Mesenchymal stem cell (in vitro differentiated cells and primary cell): ENCODE measurements around the gene ARHGEF17.
A peak's percentile ranks its signal among the peaks of the same experiment; 100 is the strongest.

Experiments used
- DNase-seq: peaks from one replicate; pipeline ENCODE4 v3.0.0-alpha.2; 2013
- H2AFZ ChIP-seq: one replicate; pipeline ENCODE4 v1.6.1; 2013; ENCODE audit warnings: low read depth, mild to moderate bottlenecking, control low read depth, inconsistent platforms, low read length, moderate library complexity
- H2AK5ac ChIP-seq: 2 replicates; pipeline ENCODE4 v1.6.1; 2013; ENCODE audit warnings: low read length, moderate library complexity, mild to moderate bottlenecking, inconsistent platforms; ENCODE audit not compliant: severe bottlenecking
- H2BK120ac ChIP-seq: one replicate; pipeline ENCODE4 v1.6.1; 2013; ENCODE audit warnings: low read depth, mild to moderate bottlenecking, inconsistent platforms, low read length, moderate library complexity
- H2BK12ac ChIP-seq, 2 experiments: one replicate each; pipeline ENCODE4 v1.6.1; 2013; ENCODE audit warnings: inconsistent platforms in 2 of 2, low read length in 2 of 2, mild to moderate bottlenecking in 2 of 2, moderate library complexity in 2 of 2, control low read depth in 1 of 2
- H2BK15ac ChIP-seq: one replicate; pipeline ENCODE4 v1.6.1; 2013; ENCODE audit warnings: mild to moderate bottlenecking, low read depth, inconsistent platforms; ENCODE audit not compliant: poor library complexity, severe bottlenecking
- H2BK5ac ChIP-seq: 2 replicates; pipeline ENCODE4 v1.6.1; 2013; ENCODE audit warnings: low read depth, mild to moderate bottlenecking, low read length, control low read depth, inconsistent platforms; ENCODE audit not compliant: poor library complexity, severe bottlenecking
- H3K14ac ChIP-seq, 2 experiments: one replicate each; pipeline ENCODE4 v1.6.1; 2013; ENCODE audit warnings: inconsistent platforms in 2 of 2, low read length in 2 of 2, control low read depth in 1 of 2, mild to moderate bottlenecking in 1 of 2, moderate library complexity in 1 of 2
- H3K18ac ChIP-seq, 2 experiments: one replicate each; pipeline ENCODE4 v1.6.1; 2013; ENCODE audit warnings: inconsistent platforms in 2 of 2, low read length in 2 of 2, control low read depth in 1 of 2, low read depth in 1 of 2, mild to moderate bottlenecking in 1 of 2
- H3K23ac ChIP-seq, 2 experiments: one replicate each; pipeline ENCODE4 v1.6.1; 2013; ENCODE audit warnings: inconsistent platforms in 2 of 2, low read length in 2 of 2, mild to moderate bottlenecking in 2 of 2, moderate library complexity in 2 of 2, control low read depth in 1 of 2
- H3K27ac ChIP-seq: 2 replicates; pipeline ENCODE4 v1.5.1; 2013; ENCODE audit warnings: mild to moderate bottlenecking, moderate library complexity, low read length, control low read depth, inconsistent platforms; ENCODE audit not compliant: poor library complexity, severe bottlenecking
- H3K27me3 ChIP-seq, 2 experiments: 2 replicates each; pipeline versions ENCODE4 v1.6.1 to v1.7.0; 2013; ENCODE audit warnings: low read length in 2 of 2, mild to moderate bottlenecking in 2 of 2, moderate library complexity in 2 of 2, control low read depth in 1 of 2, inconsistent platforms in 1 of 2; ENCODE audit not compliant: control insufficient read depth in 1 of 2, insufficient read depth in 1 of 2
- H3K36me3 ChIP-seq, 2 experiments: 2 replicates each; pipeline versions ENCODE4 v1.6.1 to v1.7.0; 2013; ENCODE audit warnings: low read length in 2 of 2, control low read depth in 1 of 2, inconsistent platforms in 1 of 2, low read depth in 1 of 2, mild to moderate bottlenecking in 1 of 2; ENCODE audit not compliant: insufficient read depth in 2 of 2, control insufficient read depth in 1 of 2
- H3K4ac ChIP-seq, 2 experiments: one replicate each; pipeline ENCODE4 v1.6.1; 2013; ENCODE audit warnings: inconsistent platforms in 2 of 2, low read length in 2 of 2, mild to moderate bottlenecking in 2 of 2, moderate library complexity in 2 of 2, control low read depth in 1 of 2, low read depth in 1 of 2
- H3K4me1 ChIP-seq: 2 replicates; pipeline ENCODE4 v1.6.1; 2013; ENCODE audit warnings: low read depth, low read length, control low read depth; ENCODE audit not compliant: control insufficient read depth, insufficient read depth
- H3K4me2 ChIP-seq: 2 replicates; pipeline ENCODE4 v1.6.1; 2013; ENCODE audit warnings: low read length, mild to moderate bottlenecking, inconsistent platforms; ENCODE audit not compliant: poor library complexity, severe bottlenecking
- H3K4me3 ChIP-seq, 2 experiments: 2 replicates each; pipeline versions ENCODE4 v1.5.1 to v1.7.0; 2013; ENCODE audit warnings: low read length in 2 of 2, mild to moderate bottlenecking in 2 of 2, control low read depth in 1 of 2, low read depth in 1 of 2; ENCODE audit not compliant: insufficient read depth in 1 of 2
- H3K79me1 ChIP-seq: replicated peaks from 2 replicates; pipeline ENCODE4 v1.6.1; 2013; ENCODE audit warnings: mild to moderate bottlenecking, control low read depth, low read length, inconsistent platforms; ENCODE audit not compliant: poor library complexity, severe bottlenecking
- H3K9ac ChIP-seq: 2 replicates; pipeline ENCODE4 v1.7.0; 2013; ENCODE audit warnings: mild to moderate bottlenecking, low read length, moderate library complexity
- H3K9me3 ChIP-seq: 2 replicates; pipeline ENCODE4 v1.7.0; 2013; ENCODE audit warnings: mild to moderate bottlenecking, low read length; ENCODE audit not compliant: control insufficient read depth
- H4K8ac ChIP-seq: one replicate; pipeline ENCODE4 v1.6.1; 2013; ENCODE audit warnings: inconsistent platforms, mild to moderate bottlenecking, low read length, moderate library complexity
- H4K91ac ChIP-seq: one replicate; pipeline ENCODE4 v1.6.1; 2013; ENCODE audit warnings: mild to moderate bottlenecking, low read length, inconsistent platforms
- WGBS: methylation state at CpG from one replicate; pipeline ENCODE4 v1.1.7; 2013; ENCODE audit warnings: mixed read lengths; 5-methylcytosine and 5-hydroxymethylcytosine counted together

ARHGEF17 gene

DNA sequence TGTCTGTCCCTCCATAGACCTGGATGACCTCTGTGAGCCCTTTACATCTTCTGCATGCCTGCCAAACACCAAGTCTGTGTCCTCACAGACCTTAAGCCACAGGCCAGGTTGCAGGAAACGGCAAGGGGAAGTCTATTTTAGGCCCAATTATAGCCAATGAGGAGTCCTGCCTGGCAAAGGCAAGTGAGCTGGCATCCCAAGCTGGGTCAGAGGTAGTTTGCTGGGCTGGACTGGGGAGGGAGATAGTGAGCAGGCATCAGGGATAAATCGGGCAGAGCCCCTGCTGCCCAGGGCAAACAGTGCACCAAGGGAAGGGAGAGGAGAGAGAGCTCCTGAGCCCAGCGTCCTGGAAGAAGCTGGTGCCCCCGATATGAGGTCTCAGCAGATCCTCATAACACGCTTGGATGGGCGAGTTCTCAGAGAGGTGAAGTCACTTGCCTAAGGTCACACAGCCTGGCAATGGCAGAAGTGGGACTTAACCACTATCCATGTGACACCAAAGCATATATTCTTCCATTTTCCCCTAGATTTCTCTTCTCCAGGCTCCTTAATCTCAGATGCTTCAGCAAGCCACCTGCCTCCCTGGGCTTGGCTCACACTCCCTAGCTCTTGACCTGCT is 64.4 kb downstream of the ARHGEF17 start:
- no peak overlapping the region for H3K4me2 ChIP-seq

DNA sequence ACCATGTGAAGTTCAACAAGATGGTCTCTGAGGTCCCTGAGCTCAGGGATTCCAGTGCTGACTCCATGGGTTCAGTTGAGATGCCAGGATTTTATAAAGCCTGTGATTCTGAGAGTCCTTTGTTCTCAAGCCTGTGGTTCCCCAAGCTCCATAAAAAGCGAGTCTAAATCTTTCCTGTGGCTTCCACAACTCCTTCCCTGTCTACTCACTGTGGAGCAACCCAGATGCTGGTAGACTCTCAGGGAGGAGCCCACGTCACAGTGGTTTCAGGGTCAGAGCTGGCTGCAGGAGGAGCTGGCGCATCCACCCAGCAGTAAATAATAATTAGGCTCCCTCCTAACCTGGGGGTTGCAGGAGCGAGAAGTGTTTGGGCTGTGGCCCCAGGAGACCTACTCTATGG is 66.1 kb downstream of the ARHGEF17 start:
- no peak overlapping the region for H3K18ac ChIP-seq
- no peak overlapping the region for H3K4me2 ChIP-seq
- H3K79me1 ChIP-seq: peaks cover 15% of the 10 kb centered on the region
- no peaks in the 10 kb centered on the region for H3K27me3 ChIP-seq
- H3K36me3 ChIP-seq: peaks cover 3 to 6% of the 10 kb centered on the region in 2 experiments
- H3K9me3 ChIP-seq: no peaks in the 10 kb centered on the region
- no peak overlapping the region for H2BK5ac ChIP-seq
- no peak overlapping the region for H3K4me3 ChIP-seq
- H2AK5ac ChIP-seq: no peak overlapping the region
- no peak overlapping the region for H2AFZ ChIP-seq
- H4K8ac ChIP-seq: no peak overlapping the region
- H2BK15ac ChIP-seq: no peak overlapping the region
- WGBS: 92% methylated on average over 4 of the region's 4 CpGs
- peaks cover 20% of the 10 kb centered on the region for H3K4me1 ChIP-seq
- H3K14ac ChIP-seq: no peak overlapping the region
- H3K27ac ChIP-seq: no peak overlapping the region
- H3K23ac ChIP-seq: no peak overlapping the region
- no peak overlapping the region for H4K91ac ChIP-seq
- H2BK12ac ChIP-seq: no peak overlapping the region
- H3K9ac ChIP-seq: no peak overlapping the region
- H3K4ac ChIP-seq: no peak overlapping the region
- H2BK120ac ChIP-seq: no peak overlapping the region
- DNase-seq: peak; percentile 50

More for the DNA sequence above, 64.4 kb downstream of the ARHGEF17 start:
- Histone ChIP-seq H3K4ac (no peak overlapping the region), H2AK5ac (no peak overlapping the region), H2BK15ac (no peak overlapping the region), H3K9me3 (no peaks in the 10 kb centered on the region), H3K14ac (no peak overlapping the region), H3K36me3 (peaks cover 19 to 23% of the 10 kb centered on the region in 2 experiments), H2AFZ (no peak overlapping the region), H2BK120ac (no peak overlapping the region), H3K4me1 (peaks cover 21% of the 10 kb centered on the region), H3K79me1 (peaks cover 6% of the 10 kb centered on the region), H3K4me3 (no peak overlapping the region), H4K91ac (no peak overlapping the region), H4K8ac (no peak overlapping the region), H2BK12ac (no peak overlapping the region), H3K27ac (no peak overlapping the region), H3K23ac (no peak overlapping the region), H2BK5ac (no peak overlapping the region), H3K9ac (no peak overlapping the region), H3K27me3 (no peaks in the 10 kb centered on the region), H3K18ac (no peak overlapping the region)
- 66% methylated on average over 6 of the region's 6 CpGs for WGBS
- peak; percentile 40 for DNase-seq

DNA sequence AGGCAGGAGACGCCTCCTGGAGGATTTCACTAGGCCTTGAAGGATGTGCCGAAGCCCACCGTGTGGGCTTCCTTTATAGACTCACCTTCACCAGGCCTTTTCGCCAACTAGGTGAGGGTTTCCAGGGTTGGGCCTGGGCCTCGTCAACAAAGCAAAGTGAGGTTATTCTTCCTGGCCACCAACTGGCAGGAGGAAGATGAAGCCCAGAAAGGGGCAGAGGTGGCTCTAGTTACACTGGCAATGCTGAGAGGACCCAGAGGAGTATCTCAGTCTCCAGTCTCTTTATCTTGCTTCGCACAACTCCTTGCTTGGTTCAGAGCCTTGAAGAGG is 67.7 kb downstream of the ARHGEF17 start:
- Histone ChIP-seq H3K4ac (peak overlapping the region; percentile 54 to 64), H3K4me1 (peaks cover 23% of the 10 kb centered on the region), H3K14ac (no peak overlapping the region), H3K4me2 (no peak overlapping the region), H2BK15ac (peak overlapping the region; percentile 44), H3K27me3 (no peaks in the 10 kb centered on the region), H3K36me3 (no peaks in the 10 kb centered on the region), H2AFZ (peak overlapping the region; percentile 16), H3K27ac (no peak overlapping the region), H3K18ac (peak overlapping the region; percentile 68 to 82), H2BK5ac (no peak overlapping the region), H2AK5ac (peak overlapping the region; percentile 74), H2BK120ac (peak overlapping the region; percentile 54), H3K4me3 (no peak overlapping the region), H2BK12ac (peak overlapping the region in 1 of 2 experiments; percentile 67), H4K8ac (peak overlapping the region; percentile 85), H4K91ac (peak overlapping the region; percentile 5), H3K9me3 (no peaks in the 10 kb centered on the region), H3K9ac (peak overlapping the region; percentile 77), H3K23ac (no peak overlapping the region), H3K79me1 (peaks cover 23% of the 10 kb centered on the region)
- DNase-seq: no peak
- WGBS: 85% methylated on average over 6 of the region's 6 CpGs

DNA sequence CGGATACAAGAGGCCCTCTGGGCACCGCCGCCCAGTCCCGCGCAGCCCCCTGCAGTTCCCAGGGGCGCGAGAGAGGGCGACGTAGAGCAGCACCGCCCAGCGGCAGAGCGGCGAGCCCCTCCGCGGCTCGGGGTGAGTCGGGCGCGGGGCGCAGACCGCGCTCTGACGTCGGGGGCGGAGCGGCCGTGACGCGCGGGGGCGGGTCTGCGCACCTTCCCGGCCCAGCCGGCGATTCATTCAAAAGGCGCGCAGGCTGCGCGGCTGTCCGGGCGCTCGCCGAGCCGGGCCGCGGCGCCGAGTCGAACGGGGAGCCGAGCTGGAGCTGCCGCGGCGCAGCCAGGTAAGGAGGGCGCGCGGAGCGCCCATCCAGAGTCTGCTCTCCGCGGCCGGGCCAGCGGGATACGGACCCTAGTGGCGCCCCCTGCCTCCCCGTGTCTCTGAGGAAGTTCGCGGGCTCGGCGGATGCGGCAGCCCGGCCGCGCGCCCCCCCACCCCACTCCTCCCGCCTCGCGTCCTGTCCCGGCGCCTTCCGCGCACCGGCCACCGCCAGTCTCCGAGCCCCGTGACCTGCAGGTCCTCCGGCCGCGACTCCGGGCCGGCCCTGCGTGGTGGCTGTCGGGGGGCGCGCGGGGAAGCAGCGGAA is 68.2 kb downstream of the ARHGEF17 start, which contains the start of gene RELT:
RELT (plus strand) TSS at position 240 of the 643 bp plus-strand sequence. CDS start 12,738 bp downstream, outside the sequence.
- peak within 1 kb of the TSS; percentile 83 to 94 for H3K4me3 ChIP-seq
- peak within 1 kb of the TSS in 1 of 2 experiments; percentile 81 for H2BK12ac ChIP-seq
- peak within 1 kb of the TSS; percentile 80 to 94 for H3K4ac ChIP-seq
- H2BK15ac ChIP-seq: peak within 1 kb of the TSS; percentile 70
- DNase-seq: peak; percentile 89
- peak within 1 kb of the TSS; percentile 95 for H3K9ac ChIP-seq
- H3K79me1 ChIP-seq: peaks cover 27% of the 10 kb centered on the region
- H2AFZ ChIP-seq: peak within 1 kb of the TSS; percentile 66
- H4K91ac ChIP-seq: peak within 1 kb of the TSS; percentile 92
- peak within 1 kb of the TSS; percentile 74 for H2AK5ac ChIP-seq
- no peak within 1 kb of the TSS for H3K27ac ChIP-seq
- H3K18ac ChIP-seq: peak within 1 kb of the TSS; percentile 95 to 97
- H3K4me1 ChIP-seq: peaks cover 24% of the 10 kb centered on the region
- peaks cover 0 to 2% of the 10 kb centered on the region in 2 experiments for H3K36me3 ChIP-seq
- peak within 1 kb of the TSS; percentile 54 for H2BK120ac ChIP-seq
- WGBS: under 1% methylated on average over 72 of the region's 96 CpGs
- H3K14ac ChIP-seq: peak within 1 kb of the TSS in 1 of 2 experiments; percentile 98
- H3K9me3 ChIP-seq: no peaks in the 10 kb centered on the region
- H2BK5ac ChIP-seq: no peak within 1 kb of the TSS
- H3K4me2 ChIP-seq: peak within 1 kb of the TSS; percentile 92
- H4K8ac ChIP-seq: peak within 1 kb of the TSS; percentile 89
- H3K27me3 ChIP-seq: no peaks in the 10 kb centered on the region
- peak within 1 kb of the TSS in 1 of 2 experiments; percentile 98 for H3K23ac ChIP-seq
